Body of pancreas (tissue), 4 donors: ENCODE measurements around the gene TUT7. TPM values are rescaled to one million over a fixed set of nuclear protein-coding genes. Genes with fewer than 3 reads are reported as not detected.

Experiments
- ATAC-seq: fragments of 150-250 bp; one replicate; pipeline ENCODE4 v1.9.1; 2016
- DNase-seq, 4 donors: peaks; one replicate each; pipeline ENCODE4 v3.0.0-alpha.2; 2019
- H3K27ac ChIP-seq, 4 donors: fragments of 200-600 bp; sonication (generic); 1 replicate in 3 of 4; 2 replicates in 1 of 4; pipeline versions ENCODE4 v1.5.1 to v1.6.1; 2016 to 2019; ENCODE audit warnings: mild to moderate bottlenecking in 1 of 4, mixed read lengths in 1 of 4, moderate library complexity in 1 of 4
- H3K27me3 ChIP-seq, 2 donors: fragments of 200-600 bp; sonication (generic); one replicate each; pipeline ENCODE4 v1.6.0; 2016; ENCODE audit warnings: mild to moderate bottlenecking in 1 of 2
- H3K36me3 ChIP-seq, 2 donors: fragments of 200-600 bp; sonication (generic); replicated peaks in 1 of 2; 2 replicates each; pipeline ENCODE4 v1.5.1; 2016; ENCODE audit warnings: low read depth in 2 of 2; ENCODE audit not compliant: insufficient read depth in 1 of 2
- H3K4me1 ChIP-seq: fragments of 200-600 bp; sonication (generic); one replicate; pipeline ENCODE4 v1.6.0; 2016
- H3K4me3 ChIP-seq, 2 donors: fragments of 200-600 bp; sonication (generic); 1 replicate in 1 of 2; 2 replicates in 1 of 2; pipeline ENCODE4 v1.5.1; 2016 to 2019
- H3K9me3 ChIP-seq, 3 donors: fragments of 200-600 bp; sonication (generic); 1 replicate in 2 of 3; 2 replicates in 1 of 3; pipeline ENCODE4 v1.5.1; 2016
- CTCF ChIP-seq, 7 experiments: fragments of 450-650 bp in 4 of 7; fragments of 200-600 bp in 3 of 7; sonication (generic) in 3 of 7; IDR thresholded peaks; one replicate each; pipeline ENCODE4 v1.5.1; 2016 to 2019; ENCODE audit warnings: antibody characterized with exemption in 7 of 7
- POLR2A ChIP-seq, 3 donors: fragments of 450-650 bp; IDR thresholded peaks; one replicate each; pipeline ENCODE4 v1.6.1; 2016; ENCODE audit warnings: antibody characterized with exemption in 3 of 3, mild to moderate bottlenecking in 2 of 3
- WGBS, 2 donors: methylation state at CpG; one replicate each; pipeline ENCODE4 v1.1.5; 2017; 5-methylcytosine and 5-hydroxymethylcytosine counted together
- intact Hi-C: fragments of 100-400 bp; cut with DNase I; formaldehyde crosslinking; loops from one replicate; pipeline ENCODE4 v1.15.1; 2023
- total RNA-seq, 2 donors: library from RNA; depleted of rRNA; stranded (reverse); fragments of >200 nt; gene quantifications; one replicate each; pipeline ENCODE4 v1.1.0, GENCODE V29; 2016

Gene TUT7
- total RNA-seq, 2 donors from 2014 or later = 24.4 to 60.3 TPM

DNA sequence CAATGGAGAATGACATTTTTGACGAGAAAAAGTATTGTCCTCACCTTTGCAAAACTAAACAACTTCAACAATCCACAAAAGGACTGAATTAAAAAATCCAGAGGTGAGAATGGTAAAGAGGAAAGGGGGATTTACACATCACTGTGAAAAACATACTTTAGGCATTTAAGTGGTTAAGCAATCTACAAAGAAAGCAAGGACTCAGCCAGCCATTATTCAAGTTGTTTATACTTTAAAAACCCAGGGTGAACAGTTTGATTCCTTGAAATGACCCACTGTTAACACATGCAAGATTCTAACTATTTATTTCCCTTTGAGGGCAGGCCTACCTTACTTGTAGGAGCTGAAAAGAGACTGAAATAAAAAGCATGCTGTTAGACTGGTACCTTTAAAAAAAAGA, 29.3 kb downstream of the TUT7 start:
- Histone ChIP-seq H3K9me3 (no peaks in the 10 kb centered on the region), H3K4me1 (no peaks in the 10 kb centered on the region), H3K36me3 (peaks cover 0 to 42% of the 10 kb centered on the region in 2 donors), H3K27ac (no peak overlapping the region), H3K27me3 (no peaks in the 10 kb centered on the region), H3K4me3 (no peak overlapping the region)
- no peak for DNase-seq
- no peak for ATAC-seq
- intact Hi-C loops = no loop called here
- WGBS, 2 donors = 83 to 85% methylated on average over 1 of the region's 1 CpG
- TF ChIP-seq POLR2A (IDR thresholded peaks at IDR 0.05) (no peak), CTCF (IDR thresholded peaks at IDR 0.05) (no peak)

DNA sequence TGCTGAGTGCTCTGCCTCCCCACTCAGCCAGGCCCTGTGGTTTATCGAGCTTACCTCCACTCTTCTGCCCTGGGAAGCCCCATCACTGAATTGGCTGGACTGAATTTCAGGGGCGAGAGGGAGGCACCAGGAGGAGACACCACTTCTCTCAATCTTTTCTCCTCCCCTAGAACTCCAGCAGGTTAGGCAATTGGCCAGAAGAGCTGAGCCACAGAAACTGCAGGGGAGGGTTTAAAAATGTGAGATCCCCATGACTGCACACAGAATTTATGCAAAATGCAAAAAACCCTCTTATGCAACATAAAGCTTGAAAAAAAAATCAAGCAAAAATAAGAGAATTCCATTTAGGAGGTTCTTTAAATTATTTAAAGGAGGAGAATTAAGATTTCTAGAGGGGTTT, 29.9 kb downstream of the TUT7 start:
- no peak for ATAC-seq
- no peak overlapping the region for H3K4me3 ChIP-seq
- no peaks in the 10 kb centered on the region for H3K27me3 ChIP-seq
- DNase-seq = no peak
- no peak for TF ChIP-seq POLR2A (IDR thresholded peaks at IDR 0.05)
- no peak for TF ChIP-seq CTCF (IDR thresholded peaks at IDR 0.05)
- H3K36me3 ChIP-seq = peaks cover 0 to 42% of the 10 kb centered on the region in 2 donors
- H3K27ac ChIP-seq = no peak overlapping the region
- intact Hi-C loops = no loop called here
- 84 to 100% methylated on average over 2 of the region's 2 CpGs for WGBS, 2 donors
- H3K9me3 ChIP-seq = no peaks in the 10 kb centered on the region
- no peaks in the 10 kb centered on the region for H3K4me1 ChIP-seq

DNA sequence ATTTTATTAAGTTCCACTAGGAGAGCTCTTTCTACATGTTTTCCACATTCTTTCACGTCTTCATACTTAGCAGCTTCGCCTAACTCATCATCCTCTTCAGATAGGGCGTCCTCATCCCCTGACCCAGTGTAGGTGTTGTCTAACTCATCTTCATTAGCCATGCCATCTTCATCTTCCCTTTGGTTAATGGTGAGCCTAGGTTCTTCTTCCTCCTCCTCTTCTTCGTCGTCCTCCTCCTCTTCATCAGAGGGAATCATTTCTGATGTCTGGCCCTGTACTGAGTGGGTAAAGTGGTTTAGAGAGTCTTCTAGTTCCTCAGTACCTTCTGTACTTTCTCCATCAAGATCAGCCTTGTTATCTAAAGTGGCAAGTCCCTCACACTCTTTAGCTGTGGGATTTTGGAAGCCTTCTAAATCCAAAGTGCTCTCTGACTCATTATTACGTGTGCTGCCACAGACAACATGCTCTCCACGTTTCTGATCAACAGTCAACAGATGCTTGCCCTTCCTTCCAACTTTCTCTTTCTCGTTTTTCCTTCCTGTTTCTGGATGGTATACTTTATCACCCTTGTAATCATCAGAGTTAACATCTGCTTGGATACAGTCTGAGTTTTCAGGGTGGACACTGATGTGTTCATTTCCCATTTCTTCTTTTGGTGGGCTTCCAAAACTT, 31.1 kb downstream of the TUT7 start:
- Histone ChIP-seq H3K27ac (no peak overlapping the region), H3K36me3 (peaks cover 0 to 49% of the 10 kb centered on the region in 2 donors), H3K4me3 (no peak overlapping the region), H3K4me1 (no peaks in the 10 kb centered on the region), H3K9me3 (no peaks in the 10 kb centered on the region), H3K27me3 (no peaks in the 10 kb centered on the region)
- ATAC-seq = no peak
- DNase-seq = no peak
- WGBS, 2 donors = 77 to 78% methylated on average over 8 of the region's 8 CpGs
- TF ChIP-seq POLR2A (IDR thresholded peaks at IDR 0.05) = no peak
- no peak for TF ChIP-seq CTCF (IDR thresholded peaks at IDR 0.05)
- intact Hi-C loops = no loop called here

DNA sequence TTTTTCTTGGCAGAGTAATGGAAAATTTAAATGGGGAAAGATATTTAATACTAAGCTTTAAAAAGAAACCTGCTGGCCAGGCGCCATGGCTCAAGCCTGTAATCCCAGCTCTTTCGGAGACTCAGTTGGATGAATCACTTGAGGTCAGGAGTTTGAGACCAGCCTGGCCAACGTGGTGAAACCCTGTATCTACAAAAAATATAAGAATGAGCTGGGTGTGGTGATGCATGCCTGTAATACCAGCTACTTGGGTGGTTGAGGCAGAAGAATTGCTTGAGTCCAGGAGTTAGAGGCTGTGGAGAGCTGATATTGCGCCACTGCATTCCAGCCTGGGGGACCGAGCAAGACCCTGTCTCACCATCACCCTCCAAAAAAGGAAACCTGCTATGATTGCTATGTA, 32.8 kb downstream of the TUT7 start:
- no peak for ATAC-seq
- TF ChIP-seq CTCF (IDR thresholded peaks at IDR 0.05) (no peak), POLR2A (IDR thresholded peaks at IDR 0.05) (no peak)
- peaks cover 0 to 44% of the 10 kb centered on the region in 2 donors for H3K36me3 ChIP-seq

DNA sequence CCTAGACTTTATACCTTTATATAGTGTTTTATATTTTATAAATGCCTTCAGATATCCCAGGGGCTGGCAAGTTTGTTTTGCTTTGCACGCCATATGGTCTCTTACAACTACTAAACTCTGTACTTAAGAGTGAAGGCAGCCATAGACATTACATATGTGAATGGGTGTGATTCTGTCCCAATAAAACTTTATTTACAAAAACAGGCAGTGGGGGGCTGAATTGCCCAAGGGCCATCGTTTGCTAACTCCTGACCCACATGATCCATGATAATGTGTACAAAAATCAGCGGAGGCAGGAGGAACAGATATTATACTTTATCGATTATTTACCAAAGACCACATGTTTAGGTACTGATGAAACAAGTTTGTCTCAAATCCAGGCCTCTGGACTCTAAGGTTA, 36.0 kb downstream of the TUT7 start:
- TF ChIP-seq CTCF (IDR thresholded peaks at IDR 0.05) = no peak
- Histone ChIP-seq H3K27me3 (no peaks in the 10 kb centered on the region), H3K27ac (no peak overlapping the region), H3K36me3 (peaks cover 6 to 39% of the 10 kb centered on the region in 2 donors), H3K4me3 (no peak overlapping the region), H3K4me1 (no peaks in the 10 kb centered on the region), H3K9me3 (no peaks in the 10 kb centered on the region)
- WGBS, 2 donors = 95 to 96% methylated on average over 4 of the region's 4 CpGs
- DNase-seq = no peak
- ATAC-seq = no peak
- intact Hi-C loops = no loop called here

More for the DNA sequence above, 32.8 kb downstream of the TUT7 start:
- no peak for DNase-seq
- WGBS, 2 donors = 75 to 87% methylated on average over 5 of the region's 5 CpGs
- Histone ChIP-seq H3K27me3 (no peaks in the 10 kb centered on the region), H3K9me3 (no peaks in the 10 kb centered on the region), H3K27ac (no peak overlapping the region), H3K4me3 (no peak overlapping the region), H3K4me1 (no peaks in the 10 kb centered on the region)
- intact Hi-C loops = no loop called here
